ENCODE results near the gene ODAD3.
"Not testable (repeated sequence)": the region's sequence is repeated elsewhere in the genome, so short reads cannot be mapped to it uniquely, and the experiment has no call there.

The ODAD3 gene

GRCh38 chr19:11435057-11435832, at the start of gene ODAD3, which contains the start of gene PRKCSH:
Gene ODAD3 (minus strand): TSS chr19:11435121. CDS start chr19:11435016, 105 bp downstream.
Gene PRKCSH (plus strand): TSS chr19:11435635. CDS start chr19:11436118, 483 bp downstream.
- peak; percentile 99 to 100 (median 99) for DNase-seq (ENCODE audit: low read depth in 3 of 3)

GRCh38 chr19:11483366-11484111, 48.6 kb upstream of the ODAD3 start:
- DNase-seq (ENCODE audit: low read depth in 3 of 3) = no peak

- peak; percentile 68 to 89 (median 78) for DNase-seq (ENCODE audit: low read depth in 3 of 3)
These were observed 47.6 kb upstream of the ODAD3 start for GRCh38 chr19:11482384-11483050.

- peak; percentile 49 to 82 (median 57) for DNase-seq (ENCODE audit: low read depth in 3 of 3)
These were observed 46.8 kb upstream of the ODAD3 start for GRCh38 chr19:11481534-11482383.

GRCh38 chr19:11480715-11481533, 46.0 kb upstream of the ODAD3 start, which contains the start of gene ELAVL3:
Gene ELAVL3 (minus strand): TSS chr19:11481046. CDS start chr19:11480608, 438 bp downstream.
- no peak for DNase-seq (ENCODE audit: low read depth in 3 of 3)

GRCh38 chr19:11479898-11480714, 45.2 kb upstream of the ODAD3 start:
- no peak for DNase-seq (ENCODE audit: low read depth in 3 of 3)

GRCh38 chr19:11479090-11479897, 44.4 kb upstream of the ODAD3 start:
- DNase-seq (ENCODE audit: low read depth in 3 of 3) = peak in 2 of 3 experiments; percentile 22 to 45

- no peak for DNase-seq (ENCODE audit: low read depth in 3 of 3)
These were observed 43.5 kb upstream of the ODAD3 start for GRCh38 chr19:11478167-11479089.

- DNase-seq (ENCODE audit: low read depth in 3 of 3) = no peak
These were observed 40.9 kb upstream of the ODAD3 start for GRCh38 chr19:11475861-11476260.

GRCh38 chr19:11475343-11475742, 40.4 kb upstream of the ODAD3 start:
- DNase-seq (ENCODE audit: low read depth in 3 of 3) = not testable (repeated sequence)

- DNase-seq (ENCODE audit: low read depth in 3 of 3) = no peak
These were observed 38.8 kb upstream of the ODAD3 start for GRCh38 chr19:11473725-11474124.

- not testable (repeated sequence) for DNase-seq (ENCODE audit: low read depth in 3 of 3)
These were observed 33.4 kb upstream of the ODAD3 start for GRCh38 chr19:11468266-11468845.

- no peak for DNase-seq (ENCODE audit: low read depth in 3 of 3)
These were observed 30.7 kb upstream of the ODAD3 start for GRCh38 chr19:11465600-11465999.

GRCh38 chr19:11464333-11465265, 29.7 kb upstream of the ODAD3 start:
- DNase-seq (ENCODE audit: low read depth in 3 of 3) = no peak

- no peak for DNase-seq (ENCODE audit: low read depth in 3 of 3)
These were observed 28.5 kb upstream of the ODAD3 start for GRCh38 chr19:11463391-11463790.

GRCh38 chr19:11461453-11461852, 26.5 kb upstream of the ODAD3 start:
- DNase-seq (ENCODE audit: low read depth in 3 of 3) = no peak

Measured in stimulated activated CD4-positive, alpha-beta T cell treated with anti-CD3 and anti-CD28 coated beads, TNF-alpha, amount 100 ng/mL, for 24 hours (primary cell).